Heart left ventricle (tissue), 13 donors: ENCODE results near the gene DTX1.

ENCODE experiments used
- CTCF ChIP-seq, 12 donors: fragments of 200-600 bp; sonication (generic) in 4 of 12; IDR thresholded peaks; one replicate each; pipeline versions ENCODE4 v1.5.0 to v1.8.0; 2018 to 2022; ENCODE audit warnings: antibody characterized with exemption in 12 of 12, mild to moderate bottlenecking in 5 of 12
- POLR2A ChIP-seq, 2 donors: fragments of 450-650 bp; IDR thresholded peaks; one replicate each; pipeline ENCODE4 v1.6.1; 2017; ENCODE audit warnings: antibody characterized with exemption in 2 of 2, mild to moderate bottlenecking in 2 of 2, moderate library complexity in 2 of 2
- donor health status: ischemic (EF 13 %, LVEDD 7.1; RV severe dilation, severe dysfunction).
- donor health status: DM: no; HTN: yes; CAD: no.
- donor health status: DM: no; HTN: no; CAD: no.
- donor health status: ischemic (EF 25% LVEDD 6.9; RV normal size, moderate dysfunction).
- donor health status: ischemic (EF 25% LVEDD 5.7; RV mildly dilated, moderate dysfunction).
- donor health status: ischemic (EF 35%, LVEDD 5.7; RV mildly dilated, moderate dysfunction).
- donor health status: nonischemic (EF 11% LVEDD 7.7; RV severe dilation, severe dysfunction).
- donor health status: DM: yes; HTN: yes; CAD: no.
- donor health status: PGD.
- donor health status: ischemic (EF 29% LVEDD 5.4; RV normal size, mild dysfunction).
- donor health status: nonischemic (EF 23%, LVEDD 6.1; RV moderate dilation, normal function).

DNA sequence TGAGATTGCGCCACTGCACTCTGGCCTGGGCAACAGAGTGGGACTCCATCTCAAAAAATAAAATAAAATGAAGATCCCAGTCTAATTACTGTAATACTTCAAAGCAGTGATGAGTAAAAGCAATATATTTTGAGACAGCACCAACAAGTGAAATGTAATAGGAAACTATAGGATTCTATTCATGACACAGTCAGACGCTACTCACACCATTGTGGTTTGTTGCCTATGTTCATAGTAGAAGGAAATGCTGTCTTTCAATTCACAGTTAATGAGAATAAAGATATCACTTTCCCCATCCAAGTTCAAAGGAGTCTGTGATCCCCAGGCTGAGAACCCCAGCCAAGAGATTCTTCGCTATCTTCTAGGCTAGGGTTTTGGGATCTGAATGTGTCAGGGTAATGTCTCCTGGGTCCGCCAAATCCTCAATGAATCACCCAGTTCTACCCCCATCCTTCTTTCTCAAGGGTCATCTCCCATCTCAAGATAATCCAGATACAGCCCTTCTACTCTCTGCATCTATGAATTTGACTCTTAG lies 16.6 kb upstream of the DTX1 start:
- no peak for TF ChIP-seq CTCF (IDR thresholded peaks at IDR 0.05)
- no peak for TF ChIP-seq POLR2A (IDR thresholded peaks at IDR 0.05)
